HUES48 (cell line): ENCODE measurements around the gene CMTM8.

Source experiments
- H3K27ac ChIP-seq: one replicate; pipeline ENCODE4 v1.7.0; 2013; ENCODE audit warnings: low read depth, low read length, inconsistent platforms
- H3K27me3 ChIP-seq: 2 replicates; pipeline ENCODE4 v1.6.1; 2013; ENCODE audit warnings: mild to moderate bottlenecking, low read length; ENCODE audit not compliant: control insufficient read depth, insufficient read depth
- H3K36me3 ChIP-seq: 2 replicates; pipeline ENCODE4 v1.6.1; 2013; ENCODE audit warnings: low read length; ENCODE audit not compliant: control insufficient read depth, insufficient read depth
- H3K4me1 ChIP-seq: 2 replicates; pipeline ENCODE4 v1.6.1; 2013; ENCODE audit warnings: mild to moderate bottlenecking, low read length; ENCODE audit not compliant: control insufficient read depth, insufficient read depth
- H3K4me3 ChIP-seq: 2 replicates; pipeline ENCODE4 v1.5.1; 2013; ENCODE audit warnings: mild to moderate bottlenecking, low read depth, low read length
- H3K9ac ChIP-seq: 2 replicates; pipeline ENCODE4 v1.6.1; 2013; ENCODE audit warnings: mild to moderate bottlenecking, low read depth, low read length, moderate library complexity
- H3K9me3 ChIP-seq: 2 replicates; pipeline ENCODE4 v1.6.1; 2013; ENCODE audit warnings: low read length; ENCODE audit not compliant: control insufficient read depth, insufficient read depth

Gene CMTM8

DNA sequence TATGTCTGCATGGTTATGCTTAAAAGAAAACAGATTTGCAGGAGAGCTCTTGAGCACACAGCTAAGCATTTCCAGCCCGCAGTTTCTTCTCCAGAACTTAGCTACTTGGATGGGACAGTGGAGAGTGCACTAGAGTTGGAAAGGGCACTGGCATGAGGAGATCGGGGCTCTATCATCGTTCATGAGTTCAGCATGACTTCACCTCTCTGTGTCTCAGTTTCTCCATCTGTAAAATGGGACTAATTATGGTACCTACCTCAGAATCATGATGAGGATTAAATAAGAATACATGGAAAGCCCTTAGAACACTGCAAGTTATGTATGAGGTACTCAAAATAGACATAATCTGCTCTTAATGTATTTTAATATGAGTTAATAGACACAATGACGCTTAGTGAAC is 69.9 kb downstream of the CMTM8 start:
- H3K36me3 ChIP-seq = no peaks in the 10 kb centered on the region
- peaks cover 25% of the 10 kb centered on the region for H3K4me1 ChIP-seq
- no peak overlapping the region for H3K9ac ChIP-seq

GRCh38 chr3:32309654-32310242 is 71.3 kb downstream of the CMTM8 start:
- Histone ChIP-seq H3K9ac (no peak overlapping the region), H3K27me3 (no peaks in the 10 kb centered on the region), H3K9me3 (no peaks in the 10 kb centered on the region), H3K27ac (no peak overlapping the region), H3K4me3 (no peak overlapping the region), H3K4me1 (peaks cover 15% of the 10 kb centered on the region), H3K36me3 (no peaks in the 10 kb centered on the region)

More for the DNA sequence above, 69.9 kb downstream of the CMTM8 start:
- no peaks in the 10 kb centered on the region for H3K27me3 ChIP-seq
- H3K4me3 ChIP-seq = no peak overlapping the region
- no peaks in the 10 kb centered on the region for H3K9me3 ChIP-seq
- H3K27ac ChIP-seq = no peak overlapping the region

GRCh38 chr3:32310336-32310735 is 71.9 kb downstream of the CMTM8 start:
- H3K27me3 ChIP-seq = no peaks in the 10 kb centered on the region
- H3K36me3 ChIP-seq = no peaks in the 10 kb centered on the region
- no peak overlapping the region for H3K27ac ChIP-seq
- H3K9ac ChIP-seq = no peak overlapping the region
- peaks cover 12% of the 10 kb centered on the region for H3K4me1 ChIP-seq
- H3K9me3 ChIP-seq = no peaks in the 10 kb centered on the region
- H3K4me3 ChIP-seq = no peak overlapping the region

- H3K4me3 ChIP-seq = no peak overlapping the region
- H3K27me3 ChIP-seq = no peaks in the 10 kb centered on the region
- no peak overlapping the region for H3K9ac ChIP-seq
- no peak overlapping the region for H3K27ac ChIP-seq
- no peaks in the 10 kb centered on the region for H3K9me3 ChIP-seq
- peaks cover 9% of the 10 kb centered on the region for H3K4me1 ChIP-seq
- H3K36me3 ChIP-seq = no peaks in the 10 kb centered on the region
Observed at GRCh38 chr3:32310918-32311839, 72.7 kb downstream of the CMTM8 start.

- Histone ChIP-seq H3K27ac (no peak overlapping the region), H3K9me3 (no peaks in the 10 kb centered on the region), H3K9ac (no peak overlapping the region), H3K27me3 (no peaks in the 10 kb centered on the region), H3K4me3 (no peak overlapping the region), H3K4me1 (peaks cover 9% of the 10 kb centered on the region), H3K36me3 (no peaks in the 10 kb centered on the region)
Observed at GRCh38 chr3:32312251-32312650, 73.8 kb downstream of the CMTM8 start.

DNA sequence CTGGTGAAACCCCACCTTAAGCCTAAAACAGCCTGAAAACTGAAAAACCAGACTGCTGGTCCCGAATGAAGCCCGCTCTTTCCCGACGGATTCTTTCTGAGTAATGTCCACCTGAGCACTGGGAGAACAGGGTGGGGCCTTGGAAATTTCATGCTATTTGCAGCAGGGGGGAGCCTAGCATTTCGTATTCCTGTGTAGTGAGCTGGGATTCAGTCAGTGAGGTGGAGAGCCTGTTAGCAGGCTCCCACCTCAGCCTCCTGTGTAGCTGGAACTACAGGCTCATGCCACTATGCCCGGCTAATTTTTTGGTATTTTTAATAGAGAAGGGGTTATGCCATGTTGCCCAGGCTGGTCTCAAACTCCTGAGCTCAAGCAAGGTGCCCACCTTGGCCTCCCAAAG is 74.7 kb downstream of the CMTM8 start:
- H3K4me3 ChIP-seq = no peak overlapping the region
- H3K9me3 ChIP-seq = no peaks in the 10 kb centered on the region
- peaks cover 9% of the 10 kb centered on the region for H3K4me1 ChIP-seq
- no peak overlapping the region for H3K9ac ChIP-seq
- no peak overlapping the region for H3K27ac ChIP-seq
- H3K36me3 ChIP-seq = no peaks in the 10 kb centered on the region
- H3K27me3 ChIP-seq = no peaks in the 10 kb centered on the region

DNA sequence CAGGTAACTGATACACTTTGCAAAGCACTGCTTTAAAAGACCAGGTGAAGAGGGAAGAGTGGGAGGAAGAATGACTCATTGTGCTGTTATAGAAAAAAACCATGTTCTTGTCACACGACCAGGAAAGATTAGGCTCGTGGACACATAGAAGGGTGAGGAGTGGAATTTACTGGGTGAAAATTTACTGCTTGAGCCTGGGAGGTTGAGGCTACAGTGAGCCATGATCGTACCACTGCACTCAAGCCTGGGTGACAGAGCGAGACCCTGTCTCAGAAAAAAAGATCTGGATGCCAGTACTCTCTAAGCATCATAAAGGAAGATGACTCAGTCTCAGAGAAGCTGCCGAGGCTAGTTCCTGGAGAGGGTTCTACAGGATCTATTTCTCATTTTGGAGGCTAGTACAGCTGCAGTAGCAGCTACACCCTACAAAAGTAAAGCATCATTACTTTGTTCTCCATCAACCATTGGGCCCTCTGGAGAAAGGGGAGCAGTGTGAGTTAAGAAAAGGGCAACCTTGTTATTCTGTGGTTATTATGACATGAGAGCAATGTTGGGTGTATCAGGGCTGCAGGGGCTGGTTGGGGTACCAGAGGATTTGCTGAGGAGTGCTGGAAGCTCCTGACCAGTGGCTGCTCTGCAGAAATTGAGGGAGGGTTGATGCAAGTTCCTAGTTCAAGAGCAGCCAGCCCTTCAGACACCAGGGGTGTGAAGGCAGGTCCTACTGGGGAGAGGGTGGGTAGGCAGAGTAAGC is 75.4 kb downstream of the CMTM8 start:
- no peak overlapping the region for H3K27ac ChIP-seq
- H3K4me3 ChIP-seq = no peak overlapping the region
- no peaks in the 10 kb centered on the region for H3K36me3 ChIP-seq
- no peaks in the 10 kb centered on the region for H3K9me3 ChIP-seq
- no peak overlapping the region for H3K9ac ChIP-seq
- no peaks in the 10 kb centered on the region for H3K27me3 ChIP-seq
- peaks cover 9% of the 10 kb centered on the region for H3K4me1 ChIP-seq

DNA sequence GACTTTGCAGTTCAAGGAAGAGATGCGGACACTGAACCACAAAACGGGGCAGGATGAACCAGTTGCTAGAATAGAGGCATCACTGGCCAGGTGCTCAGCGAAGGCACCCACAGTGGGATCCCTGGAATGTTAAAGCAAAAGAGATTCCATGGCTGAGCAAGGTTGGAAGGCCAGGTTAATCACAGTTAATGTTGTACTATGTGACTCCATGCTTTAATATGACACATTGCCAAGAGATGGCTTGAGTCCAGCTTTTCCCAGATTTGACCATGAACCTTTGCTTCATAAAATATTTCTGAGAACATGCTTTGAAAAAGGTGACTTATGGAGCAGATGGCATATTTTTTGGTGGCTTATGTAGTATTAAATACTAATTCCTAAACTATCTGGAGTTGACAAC is 77.0 kb downstream of the CMTM8 start:
- Histone ChIP-seq H3K4me3 (no peak overlapping the region), H3K27me3 (no peaks in the 10 kb centered on the region), H3K9me3 (no peaks in the 10 kb centered on the region), H3K36me3 (no peaks in the 10 kb centered on the region), H3K27ac (no peak overlapping the region), H3K4me1 (peaks cover 14% of the 10 kb centered on the region), H3K9ac (no peak overlapping the region)

GRCh38 chr3:32316319-32316718 is 77.8 kb downstream of the CMTM8 start:
- H3K36me3 ChIP-seq = no peaks in the 10 kb centered on the region
- no peak overlapping the region for H3K9ac ChIP-seq
- H3K9me3 ChIP-seq = no peaks in the 10 kb centered on the region
- peaks cover 21% of the 10 kb centered on the region for H3K4me1 ChIP-seq
- no peak overlapping the region for H3K27ac ChIP-seq
- H3K4me3 ChIP-seq = no peak overlapping the region
- no peaks in the 10 kb centered on the region for H3K27me3 ChIP-seq

DNA sequence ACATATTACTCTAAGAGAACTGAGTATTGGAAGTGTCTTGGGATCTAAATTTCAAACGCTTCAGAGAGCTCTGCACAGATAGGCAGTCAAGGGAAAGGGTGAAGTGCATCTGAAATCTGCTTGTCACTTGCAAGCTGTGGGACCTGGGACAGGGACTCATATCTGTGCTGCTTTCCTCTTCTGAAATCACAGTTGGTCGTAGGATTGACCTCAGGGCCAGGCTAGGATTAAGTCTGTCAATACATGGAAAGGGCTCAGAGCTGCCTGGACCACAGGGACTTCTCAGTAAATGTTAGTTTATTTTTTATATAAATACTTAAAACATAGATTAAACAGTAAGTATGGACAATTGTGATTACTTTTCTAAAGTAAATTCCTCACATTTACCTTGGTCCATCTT is 78.5 kb downstream of the CMTM8 start:
- Histone ChIP-seq H3K9me3 (no peaks in the 10 kb centered on the region), H3K27me3 (no peaks in the 10 kb centered on the region), H3K27ac (no peak overlapping the region), H3K4me3 (no peak overlapping the region), H3K4me1 (peaks cover 25% of the 10 kb centered on the region), H3K36me3 (no peaks in the 10 kb centered on the region), H3K9ac (no peak overlapping the region)

GRCh38 chr3:32319607-32320006 is 81.1 kb downstream of the CMTM8 start:
- no peak overlapping the region for H3K4me3 ChIP-seq
- peaks cover 25% of the 10 kb centered on the region for H3K4me1 ChIP-seq
- H3K36me3 ChIP-seq = no peaks in the 10 kb centered on the region
- no peak overlapping the region for H3K9ac ChIP-seq
- no peak overlapping the region for H3K27ac ChIP-seq
- H3K27me3 ChIP-seq = no peaks in the 10 kb centered on the region
- no peaks in the 10 kb centered on the region for H3K9me3 ChIP-seq
